ENCODE results near the gene PLCG2. TPM values are rescaled to one million over a fixed set of nuclear protein-coding genes. Genes with fewer than 3 reads are reported as not detected.
"Not testable (repeated sequence)": the region's sequence is repeated elsewhere in the genome, so short reads cannot be mapped to it uniquely, and the experiment has no call there.

The PLCG2 gene
- total RNA-seq, 1 experiment from 2014 or later: 6.0 TPM

GRCh38 chr16:82008957-82009592 is 230.0 kb downstream of the PLCG2 start:
- Histone ChIP-seq H2BK15ac (ENCODE audit: low read depth, low read length) (no peak overlapping the region), H4K8ac (replicated peaks; ENCODE audit: insufficient read length, low read depth, low read length) (no peak overlapping the region), H4K5ac (ENCODE audit: insufficient read length, low read depth, low read length) (no peak overlapping the region), H2AK5ac (ENCODE audit: insufficient read length, low read length) (no peak overlapping the region), H3K23ac (ENCODE audit: insufficient read length, low read depth, low read length) (no peak overlapping the region), H3K9me3 (ENCODE audit: control insufficient read depth, low read depth, low read length) (peaks cover 5% of the 10 kb centered on the region), H2AFZ (ENCODE audit: low read length) (no peak overlapping the region), H3T11ph (ENCODE audit: low read length) (no peak overlapping the region), H2BK12ac (ENCODE audit: insufficient read length, low read depth, low read length) (no peak overlapping the region), H3K79me2 (ENCODE audit: insufficient read depth, low read length) (no peaks in the 10 kb centered on the region), H2BK20ac (ENCODE audit: low read depth, low read length, poor library complexity, severe bottlenecking) (no peak overlapping the region), H3K18ac (ENCODE audit: insufficient read length, low read depth, low read length) (no peak overlapping the region), H3K79me1 (ENCODE audit: insufficient read depth, low read depth, low read length, poor library complexity, severe bottlenecking) (no peaks in the 10 kb centered on the region), H3K27ac (ENCODE audit: insufficient read length, low read depth, low read length) (no peak overlapping the region), H4K20me1 (ENCODE audit: control insufficient read depth, insufficient read depth, insufficient read length) (no peaks in the 10 kb centered on the region), H2BK5ac (ENCODE audit: insufficient read length, low read length) (no peak overlapping the region), H3K4ac (ENCODE audit: low read depth, low read length) (no peak overlapping the region), H4K91ac (ENCODE audit: insufficient read length, low read depth, low read length) (no peak overlapping the region), H2BK120ac (ENCODE audit: low read depth, low read length, poor library complexity, severe bottlenecking) (no peak overlapping the region), H3K4me1 (ENCODE audit: insufficient read depth, low read length) (no peaks in the 10 kb centered on the region), H3K14ac (ENCODE audit: insufficient read depth, low read length) (no peak overlapping the region), H3K27me3 (ENCODE audit: insufficient read depth, low read length) (no peaks in the 10 kb centered on the region), H3K4me2 (ENCODE audit: insufficient read depth, insufficient read length, low read length) (no peak overlapping the region), H3K23me2 (ENCODE audit: insufficient read length, low read depth, low read length, poor library complexity, severe bottlenecking) (no peaks in the 10 kb centered on the region), H3K56ac (ENCODE audit: insufficient read length, low read depth, low read length) (no peak overlapping the region), H3K9ac (ENCODE audit: extremely low read depth, insufficient read length, low read length) (no peak overlapping the region)
- Mint-ChIP-seq H3K4me1 (peaks cover 0 to 7% of the 10 kb centered on the region in 2 experiments; a peak in 2 of 4 replicates), H3K4me3 (no peak overlapping the region), H3K9me3 (peaks cover 41 to 45% of the 10 kb centered on the region in 2 experiments), H3K27me3 (ENCODE audit: low read depth) (peaks cover 11% of the 10 kb centered on the region), H3K36me3 (ENCODE audit: insufficient read depth in 1 of 3, low read depth in 3 of 3) (peaks cover 25 to 35% (median 30%) of the 10 kb centered on the region in 3 experiments), H3K27ac (no peak overlapping the region)
- no peak for DNase-seq
- no CpG with 5 or more reads among the region's 9 CpGs for WGBS (ENCODE audit: extremely low coverage, insufficient read length, low lambda C conversion rate)
- TF ChIP-seq CTCF (conservative IDR thresholded peaks at IDR 0.05): no peak

- H2AFZ ChIP-seq (ENCODE audit: low read length); H2BK15ac ChIP-seq (ENCODE audit: low read depth, low read length); DNase-seq; H3K27me3 ChIP-seq (ENCODE audit: insufficient read depth, low read length); H4K91ac ChIP-seq (ENCODE audit: insufficient read length, low read depth, low read length); H4K5ac ChIP-seq (ENCODE audit: insufficient read length, low read depth, low read length); H3K27ac ChIP-seq (ENCODE audit: insufficient read length, low read depth, low read length); H3K23me2 ChIP-seq (ENCODE audit: insufficient read length, low read depth, low read length, poor library complexity, severe bottlenecking); H2BK20ac ChIP-seq (ENCODE audit: low read depth, low read length, poor library complexity, severe bottlenecking); H4K20me1 ChIP-seq (ENCODE audit: control insufficient read depth, insufficient read depth, insufficient read length); H2BK5ac ChIP-seq (ENCODE audit: insufficient read length, low read length); H4K8ac ChIP-seq (replicated peaks; ENCODE audit: insufficient read length, low read depth, low read length); H3K4me2 ChIP-seq (ENCODE audit: insufficient read depth, insufficient read length, low read length); H3K4ac ChIP-seq (ENCODE audit: low read depth, low read length); H3K4me3 Mint-ChIP-seq; H3K9ac ChIP-seq (ENCODE audit: extremely low read depth, insufficient read length, low read length); H3K18ac ChIP-seq (ENCODE audit: insufficient read length, low read depth, low read length); H3K14ac ChIP-seq (ENCODE audit: insufficient read depth, low read length); H3K79me2 ChIP-seq (ENCODE audit: insufficient read depth, low read length); H3K4me1 Mint-ChIP-seq; H2BK120ac ChIP-seq (ENCODE audit: low read depth, low read length, poor library complexity, severe bottlenecking); H3K56ac ChIP-seq (ENCODE audit: insufficient read length, low read depth, low read length); H3K27me3 Mint-ChIP-seq (ENCODE audit: low read depth); H2BK12ac ChIP-seq (ENCODE audit: insufficient read length, low read depth, low read length); H3K79me1 ChIP-seq (ENCODE audit: insufficient read depth, low read depth, low read length, poor library complexity, severe bottlenecking); H3K27ac Mint-ChIP-seq; H3K23ac ChIP-seq (ENCODE audit: insufficient read length, low read depth, low read length); H3K4me1 ChIP-seq (ENCODE audit: insufficient read depth, low read length); H3K9me3 ChIP-seq (ENCODE audit: control insufficient read depth, low read depth, low read length); H2AK5ac ChIP-seq (ENCODE audit: insufficient read length, low read length); H3T11ph ChIP-seq (ENCODE audit: low read length): not testable (repeated sequence)
- no CpG with 5 or more reads among the region's 4 CpGs for WGBS (ENCODE audit: extremely low coverage, insufficient read length, low lambda C conversion rate)
- Mint-ChIP-seq H3K9me3 (peaks cover 41 to 45% of the 10 kb centered on the region in 2 experiments), H3K36me3 (ENCODE audit: insufficient read depth in 1 of 3, low read depth in 3 of 3) (peaks cover 25 to 35% (median 30%) of the 10 kb centered on the region in 3 experiments)
Observed at GRCh38 chr16:82009789-82010188, 230.7 kb downstream of the PLCG2 start.
